GM18868 (cell line): Measurements from ENCODE around the gene CATSPERD.

Experiments used
- ATAC-seq: cut with Tn5 transposase; IDR thresholded peaks from one replicate; pipeline ENCODE4 v1.9.1; 2021; ENCODE audit warnings: mild to moderate bottlenecking, moderate library complexity; ENCODE audit not compliant: unreplicated experiment

Gene CATSPERD

GRCh38 chr19:5782945-5783919 is 62.8 kb downstream of the CATSPERD start:
- no peak for ATAC-seq

DNA sequence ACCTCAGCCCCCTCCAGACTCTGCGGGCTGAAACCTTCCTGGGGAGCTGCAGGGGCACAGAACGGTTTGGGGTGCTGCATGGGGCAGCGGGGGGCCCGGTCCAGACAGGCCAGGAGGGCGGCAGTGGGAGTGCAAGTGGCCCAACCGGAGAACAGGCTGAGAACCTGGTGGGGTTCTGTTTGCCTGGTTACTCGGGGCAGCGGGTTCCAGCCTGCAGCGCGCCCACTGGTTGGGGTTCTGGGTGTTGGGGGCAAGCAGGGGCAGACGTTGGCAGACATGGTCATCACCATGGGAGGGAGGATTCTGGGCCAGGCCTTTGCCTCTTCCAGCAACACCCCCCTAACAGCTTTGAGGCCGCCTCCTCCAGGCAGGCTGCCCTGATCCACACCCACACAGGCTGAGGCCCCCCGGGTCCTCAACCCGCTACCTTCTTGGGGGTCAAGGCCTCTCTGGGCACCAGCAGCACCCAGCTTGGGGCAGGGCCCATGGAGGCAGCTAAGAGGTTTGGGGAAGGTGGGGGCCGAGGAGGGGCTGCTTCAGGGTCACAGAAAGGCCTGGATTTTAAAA is 64.2 kb downstream of the CATSPERD start, which contains the start of gene PRR22:
TSS of gene PRR22 (minus strand) at position 166 of the 567 bp plus-strand sequence. CDS start at position 80, 86 bp downstream.
- ATAC-seq: no peak

GRCh38 chr19:5785423-5785822 is 65.0 kb downstream of the CATSPERD start:
- ATAC-seq: no peak

GRCh38 chr19:5786593-5787408 is 66.4 kb downstream of the CATSPERD start:
- ATAC-seq: no peak

DNA sequence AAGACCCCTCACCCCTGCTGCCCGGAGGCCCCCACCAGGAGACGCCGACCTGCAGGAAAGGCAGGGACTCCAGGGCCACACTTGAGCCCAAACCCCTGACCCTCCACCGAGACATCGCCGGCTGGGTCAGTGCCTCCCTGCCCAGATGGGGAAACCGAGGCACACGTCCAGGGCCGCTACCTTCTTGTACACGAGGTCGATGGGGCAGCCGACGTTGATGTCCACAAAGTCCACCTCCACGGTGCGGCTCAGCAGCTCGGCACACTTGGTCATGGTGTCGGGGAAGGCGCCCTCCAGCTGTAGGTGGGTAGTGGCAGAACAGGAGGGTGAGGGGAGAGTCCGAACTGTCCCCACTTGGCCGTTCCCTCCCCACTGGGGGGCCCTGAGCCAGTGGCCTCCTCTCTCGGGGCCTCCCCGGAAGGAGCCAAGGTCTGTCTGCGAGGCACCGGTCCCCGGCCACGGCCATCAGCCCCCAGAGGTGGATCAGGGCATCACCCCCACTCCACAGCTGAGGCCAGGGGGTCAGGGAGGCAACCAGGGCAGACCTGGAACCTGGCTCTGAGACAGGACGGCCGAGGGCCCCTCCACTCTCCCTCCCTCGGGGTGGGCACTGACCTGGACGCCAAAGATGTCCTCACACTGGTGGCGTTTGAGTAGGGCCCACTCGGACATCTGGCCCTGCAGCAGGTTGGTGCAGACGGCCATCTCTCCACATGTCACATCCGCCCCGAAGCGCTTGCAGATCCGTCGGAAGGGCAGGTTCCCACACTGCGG is 67.2 kb downstream of the CATSPERD start:
- no peak for ATAC-seq

- no peak for ATAC-seq
Observed at GRCh38 chr19:5788422-5788821, 68.0 kb downstream of the CATSPERD start.

- ATAC-seq: no peak
Observed at GRCh38 chr19:5789351-5789761, 68.9 kb downstream of the CATSPERD start.

- ATAC-seq: no peak
Observed at GRCh38 chr19:5789886-5790558, 69.6 kb downstream of the CATSPERD start.

GRCh38 chr19:5790559-5791520 is 70.4 kb downstream of the CATSPERD start, which contains the start of gene DUS3L:
TSS of gene DUS3L (minus strand) at chr19:5791163. CDS start at chr19:5791141, 22 bp downstream.
- peak; percentile 90 for ATAC-seq

GRCh38 chr19:5792224-5792623 is 71.8 kb downstream of the CATSPERD start:
- ATAC-seq: no peak

DNA sequence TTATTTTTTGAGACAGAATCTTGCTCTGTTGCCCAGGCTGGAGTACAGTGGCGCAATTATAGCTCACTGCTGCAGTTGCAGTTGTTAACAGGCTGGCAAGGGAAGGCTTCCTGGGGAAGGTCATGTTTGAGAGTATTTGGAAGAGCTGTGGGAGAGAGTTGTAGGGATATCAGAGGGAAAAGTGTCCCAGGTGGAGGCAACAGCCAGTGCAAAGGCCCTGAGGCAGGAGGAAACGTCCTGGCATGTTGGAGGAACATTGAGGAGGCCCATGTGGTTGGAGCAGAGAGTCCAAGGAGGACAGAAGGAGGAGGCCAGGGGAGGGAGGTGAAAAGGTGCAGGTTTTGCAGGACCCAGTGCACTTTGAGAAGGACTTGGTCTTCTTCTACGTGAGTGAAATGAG is 72.8 kb downstream of the CATSPERD start:
- ATAC-seq: no peak

DNA sequence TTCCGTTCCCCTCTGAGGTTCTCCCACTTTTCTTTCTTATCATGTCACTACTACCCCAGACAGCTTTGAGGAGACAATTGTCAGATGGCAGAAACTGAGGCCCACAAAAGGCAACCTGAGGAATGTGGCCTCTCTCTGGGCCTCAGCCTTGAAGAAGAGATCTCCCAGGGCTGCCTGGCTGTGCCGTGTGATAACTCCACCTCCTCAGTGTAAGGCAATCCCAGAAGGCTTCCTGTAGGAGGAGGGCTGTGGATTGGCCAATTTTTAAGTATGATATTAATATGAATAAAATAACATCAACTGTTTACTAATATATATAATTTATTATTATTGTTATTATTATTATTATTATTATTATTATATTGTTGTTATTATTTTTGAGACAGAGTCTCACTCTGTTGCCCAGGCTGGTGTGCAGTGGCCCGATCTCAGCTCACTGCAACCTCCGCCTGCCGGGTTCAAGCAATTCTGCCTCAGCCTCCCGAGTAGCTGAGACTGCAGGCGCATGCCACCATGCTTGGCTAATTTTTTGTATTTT is 75.0 kb downstream of the CATSPERD start:
- no peak for ATAC-seq

- no peak for ATAC-seq
Observed at GRCh38 chr19:5798244-5798643, 77.8 kb downstream of the CATSPERD start.

DNA sequence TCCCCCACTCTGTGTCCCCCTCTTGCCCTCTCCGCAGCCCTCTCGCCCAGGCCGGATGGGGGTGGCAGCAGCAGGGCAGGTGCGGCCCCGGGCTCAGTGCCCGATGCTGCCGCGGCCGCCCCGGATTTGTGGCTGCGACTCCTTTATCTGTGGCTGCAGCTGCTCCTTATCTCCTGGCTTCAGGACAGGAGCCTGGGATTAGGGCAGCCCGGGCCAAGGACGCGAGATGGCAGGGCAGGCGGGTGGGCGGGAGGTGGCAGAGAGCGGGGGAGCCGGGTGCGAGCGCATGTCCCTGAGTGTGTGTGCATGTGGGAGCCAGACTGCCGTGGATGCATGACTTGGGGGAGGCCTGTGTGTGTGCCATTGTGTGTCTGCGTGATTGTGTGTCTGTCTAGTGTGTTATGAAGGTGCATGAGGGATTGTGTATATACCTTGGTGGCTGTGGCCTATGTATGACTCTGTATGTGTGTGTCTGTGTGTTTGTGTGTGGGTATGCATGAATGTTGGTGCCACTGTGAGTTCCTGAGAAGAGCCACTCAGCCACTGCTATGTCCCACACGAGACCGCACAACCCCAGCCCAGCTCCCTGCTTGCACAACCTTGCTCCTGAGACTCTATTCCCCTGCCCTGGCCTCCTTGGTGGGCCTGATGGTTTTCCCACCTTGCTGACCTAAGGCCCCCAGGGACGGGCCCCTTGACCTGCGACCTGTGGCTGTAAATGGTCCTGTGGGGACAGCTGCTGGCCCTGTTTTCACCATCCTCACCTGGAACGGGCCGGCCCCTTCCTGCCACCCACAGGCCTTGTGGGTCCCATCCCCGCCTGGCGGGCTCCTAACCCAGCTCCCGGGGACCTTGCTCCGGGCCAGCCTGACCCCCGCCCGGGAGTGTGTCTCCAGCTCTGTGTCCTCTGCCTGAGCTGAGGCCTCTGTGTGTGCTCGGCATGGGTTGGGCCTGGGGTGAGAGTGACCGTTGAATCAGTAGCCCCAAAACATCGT is 79.1 kb downstream of the CATSPERD start:
- no peak for ATAC-seq

DNA sequence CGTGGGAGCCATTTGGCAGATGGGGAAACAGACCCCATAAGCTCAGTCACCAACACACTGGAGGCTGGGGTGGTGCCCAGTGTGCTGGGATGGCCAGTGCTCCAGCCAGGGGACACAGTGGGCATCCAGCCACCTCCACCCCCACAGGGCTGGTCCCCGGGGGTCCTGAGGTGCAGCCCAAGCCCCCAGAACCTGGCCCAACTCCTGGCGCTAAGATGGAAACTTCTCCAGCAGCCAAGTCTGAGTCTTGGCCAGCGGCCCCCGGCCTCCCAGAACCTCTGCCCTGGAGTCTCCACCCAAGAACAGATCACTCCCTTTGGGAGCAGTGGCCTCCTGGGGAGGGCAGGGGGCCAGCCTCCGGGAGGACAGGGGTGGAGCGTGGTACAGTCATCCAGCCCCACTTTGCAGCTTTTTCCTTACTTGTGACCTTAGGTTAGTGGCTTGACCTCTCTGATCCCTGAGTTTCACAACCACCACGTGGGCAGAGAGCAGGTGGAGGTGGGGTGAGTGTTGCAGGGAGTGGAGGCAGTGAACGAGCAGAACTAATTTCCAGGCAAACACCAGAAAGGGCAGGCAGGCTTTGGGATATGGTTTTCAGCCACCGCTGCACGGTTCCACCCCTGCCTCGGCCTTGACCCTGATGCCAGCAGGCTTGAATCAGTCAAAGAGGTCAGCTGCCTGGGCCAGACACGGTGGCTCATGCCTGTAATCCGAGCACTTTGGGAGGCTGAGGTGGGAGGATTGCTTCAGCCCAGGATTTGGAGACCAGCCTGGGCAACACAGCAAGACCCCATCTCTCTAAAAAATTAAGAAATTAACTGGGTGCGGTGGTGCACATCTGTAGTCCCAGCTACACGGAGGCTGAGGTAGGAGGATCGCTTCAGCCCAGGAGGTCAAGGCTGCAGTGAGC is 80.2 kb downstream of the CATSPERD start:
- no peak for ATAC-seq
